ENCODE measurements around the gene FADS6. TPM values are rescaled to one million over a fixed set of nuclear protein-coding genes. Genes with fewer than 3 reads are reported as not detected.

The FADS6 gene
- total and polyA plus RNA-seq, 10 of the 15 experiments (the other 5 are each of a cell fraction or from before 2014, with no cell fraction given) = not detected

DNA sequence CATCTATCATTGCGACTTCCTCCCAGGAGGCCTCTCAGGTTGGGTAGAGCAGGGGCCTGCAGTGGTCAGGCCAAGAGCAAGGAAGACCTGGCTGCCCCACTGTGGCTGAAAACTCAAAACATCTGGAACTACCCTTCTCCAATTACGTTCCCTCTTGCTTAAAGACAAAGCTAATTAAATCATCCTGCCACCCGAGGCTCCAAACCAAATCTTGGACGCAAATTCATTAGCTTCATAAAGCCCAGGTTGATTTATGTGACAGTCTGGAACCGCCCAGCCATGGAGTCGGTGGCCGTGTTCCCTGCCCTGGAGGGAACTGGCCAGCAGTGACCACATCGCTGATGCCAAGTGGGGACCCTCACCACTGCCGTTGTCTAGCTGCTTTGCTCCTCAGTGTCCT, 55.2 kb downstream of the FADS6 start (continued):
- TF ChIP-seq, protein P1, sequence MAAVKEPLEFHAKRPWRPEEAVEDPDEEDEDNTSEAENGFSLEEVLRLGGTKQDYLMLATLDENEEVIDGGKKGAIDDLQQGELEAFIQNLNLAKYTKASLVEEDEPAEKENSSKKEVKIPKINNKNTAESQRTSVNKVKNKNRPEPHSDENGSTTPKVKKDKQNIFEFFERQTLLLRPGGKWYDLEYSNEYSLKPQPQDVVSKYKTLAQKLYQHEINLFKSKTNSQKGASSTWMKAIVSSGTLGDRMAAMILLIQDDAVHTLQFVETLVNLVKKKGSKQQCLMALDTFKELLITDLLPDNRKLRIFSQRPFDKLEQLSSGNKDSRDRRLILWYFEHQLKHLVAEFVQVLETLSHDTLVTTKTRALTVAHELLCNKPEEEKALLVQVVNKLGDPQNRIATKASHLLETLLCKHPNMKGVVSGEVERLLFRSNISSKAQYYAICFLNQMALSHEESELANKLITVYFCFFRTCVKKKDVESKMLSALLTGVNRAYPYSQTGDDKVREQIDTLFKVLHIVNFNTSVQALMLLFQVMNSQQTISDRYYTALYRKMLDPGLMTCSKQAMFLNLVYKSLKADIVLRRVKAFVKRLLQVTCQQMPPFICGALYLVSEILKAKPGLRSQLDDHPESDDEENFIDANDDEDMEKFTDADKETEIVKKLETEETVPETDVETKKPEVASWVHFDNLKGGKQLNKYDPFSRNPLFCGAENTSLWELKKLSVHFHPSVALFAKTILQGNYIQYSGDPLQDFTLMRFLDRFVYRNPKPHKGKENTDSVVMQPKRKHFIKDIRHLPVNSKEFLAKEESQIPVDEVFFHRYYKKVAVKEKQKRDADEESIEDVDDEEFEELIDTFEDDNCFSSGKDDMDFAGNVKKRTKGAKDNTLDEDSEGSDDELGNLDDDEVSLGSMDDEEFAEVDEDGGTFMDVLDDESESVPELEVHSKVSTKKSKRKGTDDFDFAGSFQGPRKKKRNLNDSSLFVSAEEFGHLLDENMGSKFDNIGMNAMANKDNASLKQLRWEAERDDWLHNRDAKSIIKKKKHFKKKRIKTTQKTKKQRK (IDR thresholded peaks at IDR 0.05; ENCODE audit: low read depth, low read length) = no peak
- TF ChIP-seq MXI1 (IDR thresholded peaks at IDR 0.05; ENCODE audit: low read depth, low read length) (no peak), MTA2 (IDR thresholded peaks at IDR 0.05; ENCODE audit: low read depth) (no peak), PAX5 (IDR thresholded peaks at IDR 0.05; ENCODE audit: borderline replicate concordance, low read depth, low read length) (no peak), BACH1 (IDR thresholded peaks at IDR 0.05; ENCODE audit: borderline replicate concordance) (no peak), STAT3 (IDR thresholded peaks at IDR 0.05; ENCODE audit: low read depth, low read length) (no peak)
- TF ChIP-seq, protein P2, sequence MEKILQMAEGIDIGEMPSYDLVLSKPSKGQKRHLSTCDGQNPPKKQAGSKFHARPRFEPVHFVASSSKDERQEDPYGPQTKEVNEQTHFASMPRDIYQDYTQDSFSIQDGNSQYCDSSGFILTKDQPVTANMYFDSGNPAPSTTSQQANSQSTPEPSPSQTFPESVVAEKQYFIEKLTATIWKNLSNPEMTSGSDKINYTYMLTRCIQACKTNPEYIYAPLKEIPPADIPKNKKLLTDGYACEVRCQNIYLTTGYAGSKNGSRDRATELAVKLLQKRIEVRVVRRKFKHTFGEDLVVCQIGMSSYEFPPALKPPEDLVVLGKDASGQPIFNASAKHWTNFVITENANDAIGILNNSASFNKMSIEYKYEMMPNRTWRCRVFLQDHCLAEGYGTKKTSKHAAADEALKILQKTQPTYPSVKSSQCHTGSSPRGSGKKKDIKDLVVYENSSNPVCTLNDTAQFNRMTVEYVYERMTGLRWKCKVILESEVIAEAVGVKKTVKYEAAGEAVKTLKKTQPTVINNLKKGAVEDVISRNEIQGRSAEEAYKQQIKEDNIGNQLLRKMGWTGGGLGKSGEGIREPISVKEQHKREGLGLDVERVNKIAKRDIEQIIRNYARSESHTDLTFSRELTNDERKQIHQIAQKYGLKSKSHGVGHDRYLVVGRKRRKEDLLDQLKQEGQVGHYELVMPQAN (conservative IDR thresholded peaks at IDR 0.05) = no peak
- TF ChIP-seq, protein P3, sequence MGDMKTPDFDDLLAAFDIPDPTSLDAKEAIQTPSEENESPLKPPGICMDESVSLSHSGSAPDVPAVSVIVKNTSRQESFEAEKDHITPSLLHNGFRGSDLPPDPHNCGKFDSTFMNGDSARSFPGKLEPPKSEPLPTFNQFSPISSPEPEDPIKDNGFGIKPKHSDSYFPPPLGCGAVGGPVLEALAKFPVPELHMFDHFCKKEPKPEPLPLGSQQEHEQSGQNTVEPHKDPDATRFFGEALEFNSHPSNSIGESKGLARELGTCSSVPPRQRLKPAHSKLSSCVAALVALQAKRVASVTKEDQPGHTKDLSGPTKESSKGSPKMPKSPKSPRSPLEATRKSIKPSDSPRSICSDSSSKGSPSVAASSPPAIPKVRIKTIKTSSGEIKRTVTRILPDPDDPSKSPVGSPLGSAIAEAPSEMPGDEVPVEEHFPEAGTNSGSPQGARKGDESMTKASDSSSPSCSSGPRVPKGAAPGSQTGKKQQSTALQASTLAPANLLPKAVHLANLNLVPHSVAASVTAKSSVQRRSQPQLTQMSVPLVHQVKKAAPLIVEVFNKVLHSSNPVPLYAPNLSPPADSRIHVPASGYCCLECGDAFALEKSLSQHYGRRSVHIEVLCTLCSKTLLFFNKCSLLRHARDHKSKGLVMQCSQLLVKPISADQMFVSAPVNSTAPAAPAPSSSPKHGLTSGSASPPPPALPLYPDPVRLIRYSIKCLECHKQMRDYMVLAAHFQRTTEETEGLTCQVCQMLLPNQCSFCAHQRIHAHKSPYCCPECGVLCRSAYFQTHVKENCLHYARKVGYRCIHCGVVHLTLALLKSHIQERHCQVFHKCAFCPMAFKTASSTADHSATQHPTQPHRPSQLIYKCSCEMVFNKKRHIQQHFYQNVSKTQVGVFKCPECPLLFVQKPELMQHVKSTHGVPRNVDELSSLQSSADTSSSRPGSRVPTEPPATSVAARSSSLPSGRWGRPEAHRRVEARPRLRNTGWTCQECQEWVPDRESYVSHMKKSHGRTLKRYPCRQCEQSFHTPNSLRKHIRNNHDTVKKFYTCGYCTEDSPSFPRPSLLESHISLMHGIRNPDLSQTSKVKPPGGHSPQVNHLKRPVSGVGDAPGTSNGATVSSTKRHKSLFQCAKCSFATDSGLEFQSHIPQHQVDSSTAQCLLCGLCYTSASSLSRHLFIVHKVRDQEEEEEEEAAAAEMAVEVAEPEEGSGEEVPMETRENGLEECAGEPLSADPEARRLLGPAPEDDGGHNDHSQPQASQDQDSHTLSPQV (IDR thresholded peaks at IDR 0.05) = no peak

Measured in GM12878 (cell line).